ENCODE measurements around the gene KCMF1.
A peak's percentile ranks its signal among the peaks of the same experiment; 100 is the strongest.

Gene KCMF1

GRCh38 chr2:84956334-84957297 lies 14.3 kb upstream of the KCMF1 start:
- no peak for DNase-seq

- no peak for DNase-seq
Observed at GRCh38 chr2:84957771-84958134, 13.2 kb upstream of the KCMF1 start.

GRCh38 chr2:84958135-84959059 lies 12.6 kb upstream of the KCMF1 start:
- DNase-seq, result peak; percentile 81

GRCh38 chr2:84959095-84959565 lies 11.8 kb upstream of the KCMF1 start:
- no peak for DNase-seq

GRCh38 chr2:84959566-84960506 lies 11.1 kb upstream of the KCMF1 start:
- DNase-seq, result no peak

GRCh38 chr2:84962917-84963316 lies 8.0 kb upstream of the KCMF1 start:
- no peak for DNase-seq

GRCh38 chr2:84963323-84963691 lies 7.7 kb upstream of the KCMF1 start:
- DNase-seq, result no peak

GRCh38 chr2:84963692-84964405 lies 7.1 kb upstream of the KCMF1 start:
- no peak for DNase-seq

GRCh38 chr2:84964406-84965191 lies 6.4 kb upstream of the KCMF1 start:
- DNase-seq, result no peak

GRCh38 chr2:84965192-84965516 lies 5.8 kb upstream of the KCMF1 start:
- no peak for DNase-seq

- no peak for DNase-seq
Observed at GRCh38 chr2:84965827-84966226, 5.1 kb upstream of the KCMF1 start.

- no peak for DNase-seq
Observed at GRCh38 chr2:84966731-84967130, 4.2 kb upstream of the KCMF1 start.

- DNase-seq, result no peak
Observed at GRCh38 chr2:84969511-84970209, 1.3 kb upstream of the KCMF1 start.

GRCh38 chr2:84970210-84970867 lies 622 bp upstream of the KCMF1 start:
- DNase-seq, result no peak

GRCh38 chr2:84971510-84972206 lies 697 bp downstream of the KCMF1 start:
- DNase-seq, result no peak

- no peak for DNase-seq
Observed at GRCh38 chr2:84972207-84972783, 1.3 kb downstream of the KCMF1 start.

GRCh38 chr2:84972932-84973331 lies 2.0 kb downstream of the KCMF1 start:
- no peak for DNase-seq

GRCh38 chr2:84980263-84980983 lies 9.5 kb downstream of the KCMF1 start:
- DNase-seq, result no peak

Measured in NCI-H748 treated with DMSO at 0.1 percent for 48 hours (cell line).